K562 (cell line): ENCODE results near the gene PCBP3.

Experiments used
- CTCF ChIP-seq, 3 experiments: IDR thresholded peaks in 2 of 3; conservative IDR thresholded peaks in 1 of 3; 2 replicates each; pipeline ENCODE4 v1.5.1; 2011 to 2012; ENCODE audit warnings: low read length in 3 of 3, mild to moderate bottlenecking in 3 of 3, control low read depth in 2 of 3, improper control_type of control experiment in 1 of 3, inconsistent platforms in 1 of 3, low read depth in 1 of 3, mixed read lengths in 1 of 3, moderate library complexity in 1 of 3; ENCODE audit not compliant: insufficient read depth in 2 of 3
- ETV5 ChIP-seq: sonication (generic); formaldehyde crosslinking; IDR thresholded peaks from 2 replicates; pipeline ENCODE4 v1.4.0; 2020; ENCODE audit warnings: low read depth, mild to moderate bottlenecking, missing genetic modification reagents
- EZH2 ChIP-seq: IDR thresholded peaks from 2 replicates; pipeline ENCODE4 v1.6.1; 2012; ENCODE audit warnings: low read depth, mild to moderate bottlenecking, inconsistent platforms, low read length, borderline replicate concordance
- MAFK ChIP-seq: IDR thresholded peaks from 2 replicates; pipeline ENCODE4 v1.6.1; 2011; ENCODE audit warnings: low read length, improper control_type of control experiment
- NR1H2 ChIP-seq: sonication (generic); formaldehyde crosslinking; IDR thresholded peaks from 2 replicates; pipeline ENCODE4 v1.4.0; 2020; ENCODE audit warnings: mild to moderate bottlenecking, missing genetic modification reagents
- POLR2A ChIP-seq: fragments of 450-650 bp; conservative IDR thresholded peaks from 2 replicates; pipeline ENCODE4 v1.6.1; 2016
- SNIP1 ChIP-seq: fragments of 450-650 bp; IDR thresholded peaks from 2 replicates; pipeline ENCODE4 v1.7.1; 2017; ENCODE audit warnings: low read depth, mild to moderate bottlenecking

DNA sequence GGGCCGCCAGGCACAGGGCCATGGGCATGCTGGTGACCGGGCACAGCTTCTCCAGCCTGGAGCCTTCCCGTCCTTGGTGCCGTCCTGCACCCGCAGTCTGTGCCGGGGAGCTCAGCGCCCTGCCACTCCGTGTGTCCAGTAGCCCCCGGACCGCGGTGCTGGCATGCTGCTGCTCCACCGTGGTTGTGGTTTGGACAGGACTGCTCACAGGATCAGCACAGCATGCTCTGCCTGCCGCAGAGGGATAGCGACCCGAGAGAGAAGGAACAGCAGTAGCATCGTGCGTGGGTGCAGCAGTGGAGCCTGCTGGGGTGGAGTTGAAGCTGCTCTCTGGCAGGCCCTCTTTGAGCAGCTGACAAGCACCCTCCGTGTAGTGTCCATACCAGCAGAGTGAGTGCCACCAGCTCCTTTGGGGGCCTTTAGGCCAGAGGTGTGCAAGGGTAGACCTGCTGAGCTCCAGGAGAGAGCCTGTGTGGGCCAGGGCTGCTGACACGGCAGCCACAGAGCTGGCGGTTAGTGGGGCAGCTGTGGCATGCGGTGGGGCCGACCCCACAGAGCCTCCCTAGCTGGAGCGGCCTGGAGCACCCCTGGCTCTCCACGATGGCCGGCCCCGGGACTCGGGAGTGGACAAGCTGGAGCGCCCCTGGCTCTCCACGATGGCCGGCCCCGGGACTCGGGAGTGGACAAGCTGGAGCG, 6.4 kb upstream of the PCBP3 start:
- TF ChIP-seq SNIP1 (no peak), MAFK (no peak), NR1H2 (CRISPR knock-in tag) (no peak), POLR2A (no peak), CTCF (IDR thresholded peaks at IDR 0.05 in 2 of 3, conservative IDR thresholded peaks at IDR 0.05 in 1 of 3; ENCODE audit: insufficient read depth in 2 of 3, low read depth in 1 of 3, low read length in 3 of 3) (no peak), EZH2 (no peak), ETV5 (CRISPR knock-in tag) (no peak)
